ENCODE measurements around the gene FYCO1.

DNA sequence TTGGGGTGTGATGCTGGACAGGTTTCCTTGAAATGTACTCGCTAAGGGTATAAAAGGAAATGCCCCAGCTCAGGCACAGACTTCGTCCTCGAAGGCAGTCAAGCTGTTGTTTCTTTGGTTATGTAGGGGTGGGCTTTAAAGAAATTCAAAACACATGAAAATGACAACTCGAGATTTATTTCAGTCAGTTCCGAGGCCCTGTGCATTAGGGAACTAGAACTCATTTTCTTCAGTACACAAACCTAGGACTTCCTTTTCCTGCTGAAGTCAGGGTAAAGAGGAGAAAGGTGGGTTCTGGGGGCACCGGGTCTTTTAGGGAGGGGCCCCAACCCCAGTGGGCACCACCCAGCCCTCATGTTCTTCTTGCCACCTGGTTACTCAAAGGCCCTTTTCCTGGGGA lies 101.6 kb downstream of the FYCO1 start:
- TF ChIP-seq, protein P1, sequence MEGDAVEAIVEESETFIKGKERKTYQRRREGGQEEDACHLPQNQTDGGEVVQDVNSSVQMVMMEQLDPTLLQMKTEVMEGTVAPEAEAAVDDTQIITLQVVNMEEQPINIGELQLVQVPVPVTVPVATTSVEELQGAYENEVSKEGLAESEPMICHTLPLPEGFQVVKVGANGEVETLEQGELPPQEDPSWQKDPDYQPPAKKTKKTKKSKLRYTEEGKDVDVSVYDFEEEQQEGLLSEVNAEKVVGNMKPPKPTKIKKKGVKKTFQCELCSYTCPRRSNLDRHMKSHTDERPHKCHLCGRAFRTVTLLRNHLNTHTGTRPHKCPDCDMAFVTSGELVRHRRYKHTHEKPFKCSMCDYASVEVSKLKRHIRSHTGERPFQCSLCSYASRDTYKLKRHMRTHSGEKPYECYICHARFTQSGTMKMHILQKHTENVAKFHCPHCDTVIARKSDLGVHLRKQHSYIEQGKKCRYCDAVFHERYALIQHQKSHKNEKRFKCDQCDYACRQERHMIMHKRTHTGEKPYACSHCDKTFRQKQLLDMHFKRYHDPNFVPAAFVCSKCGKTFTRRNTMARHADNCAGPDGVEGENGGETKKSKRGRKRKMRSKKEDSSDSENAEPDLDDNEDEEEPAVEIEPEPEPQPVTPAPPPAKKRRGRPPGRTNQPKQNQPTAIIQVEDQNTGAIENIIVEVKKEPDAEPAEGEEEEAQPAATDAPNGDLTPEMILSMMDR (IDR thresholded peaks at IDR 0.05) = no peak
- TF ChIP-seq EP300 (IDR thresholded peaks at IDR 0.05) = no peak
